K562 (cell line): Measurements from ENCODE around the gene GALNT12. TPM values are rescaled to one million over a fixed set of nuclear protein-coding genes. Genes with fewer than 3 reads are reported as not detected.

Experiments
- BCOR ChIP-seq: fragments of 450-650 bp; IDR thresholded peaks from 2 replicates; pipeline ENCODE4 v1.6.1; 2016
- CLOCK ChIP-seq: fragments of 250-450 bp; sonication (Bioruptor Pico); IDR thresholded peaks from 2 replicates; pipeline ENCODE4 v1.4.0; 2020; ENCODE audit warnings: mild to moderate bottlenecking, moderate library complexity, borderline replicate concordance
- CXXC5 ChIP-seq: fragments of 250-450 bp; sonication (Bioruptor Pico); IDR thresholded peaks from 2 replicates; pipeline ENCODE4 v1.8.0; 2022; ENCODE audit warnings: inconsistent platforms, mild to moderate bottlenecking, moderate library complexity
- ELK3 ChIP-seq: fragments of 450-650 bp; formaldehyde crosslinking; IDR thresholded peaks from 2 replicates; pipeline ENCODE4 v1.4.0; 2020; ENCODE audit warnings: mild to moderate bottlenecking
- MAFG ChIP-seq: fragments of 450-650 bp; conservative IDR thresholded peaks from 2 replicates; pipeline ENCODE4 v1.6.1; 2016; ENCODE audit warnings: missing genetic modification characterization, missing compliant biosample characterization
- MAZ ChIP-seq, 2 experiments: fragments of 450-650 bp in 1 of 2; sonication (generic) in 1 of 2; formaldehyde crosslinking; IDR thresholded peaks in 1 of 2; conservative IDR thresholded peaks in 1 of 2; 2 replicates each; pipeline versions ENCODE4 v1.4.0 to v1.5.0; 2020; ENCODE audit warnings: mild to moderate bottlenecking in 1 of 2, missing genetic modification reagents in 1 of 2
- MITF ChIP-seq: IDR thresholded peaks from 2 replicates; pipeline ENCODE4 v1.6.1; 2014; ENCODE audit warnings: antibody characterized with exemption
- NR4A1 ChIP-seq, 2 experiments: fragments of 250-450 bp in 1 of 2; fragments of 450-650 bp in 1 of 2; sonication (Bioruptor Pico) in 1 of 2; IDR thresholded peaks; 2 replicates each; pipeline versions ENCODE4 v1.4.0 to v1.6.1; 2016 to 2020; ENCODE audit warnings: mild to moderate bottlenecking in 2 of 2, missing compliant biosample characterization in 1 of 2, missing genetic modification characterization in 1 of 2, moderate library complexity in 1 of 2
- PBX2 ChIP-seq, 2 experiments: IDR thresholded peaks in 1 of 2; conservative IDR thresholded peaks in 1 of 2; 2 replicates each; pipeline ENCODE4 v1.6.1; 2016; ENCODE audit warnings: low read depth in 2 of 2, mild to moderate bottlenecking in 1 of 2, missing compliant biosample characterization in 1 of 2, missing genetic modification characterization in 1 of 2, moderate library complexity in 1 of 2
- PYGO2 ChIP-seq: fragments of 450-650 bp; IDR thresholded peaks from 2 replicates; pipeline ENCODE4 v1.6.1; 2016; ENCODE audit warnings: mild to moderate bottlenecking, missing genetic modification characterization, moderate library complexity, missing compliant biosample characterization
- TCFL5 ChIP-seq: fragments of 250-450 bp; sonication (Bioruptor Pico); conservative IDR thresholded peaks from 2 replicates; pipeline ENCODE4 v1.6.1; 2021; ENCODE audit warnings: mild to moderate bottlenecking, moderate library complexity, matching md5 sums
- ZBTB17 ChIP-seq: fragments of 450-650 bp; formaldehyde crosslinking; IDR thresholded peaks from 2 replicates; pipeline ENCODE4 v1.4.0; 2020; ENCODE audit warnings: mild to moderate bottlenecking
- ZBTB8A ChIP-seq: fragments of 450-650 bp; IDR thresholded peaks from 2 replicates; pipeline ENCODE4 v1.6.1; 2018; ENCODE audit warnings: mild to moderate bottlenecking, moderate library complexity; ENCODE audit not compliant: partially characterized antibody
- ZNF197 ChIP-seq: fragments of 200-800 bp; sonication (Bioruptor generic); IDR thresholded peaks from 2 replicates; pipeline ENCODE4 v1.6.1; 2016; ENCODE audit warnings: low read depth, missing genetic modification characterization, missing compliant biosample characterization
- ZNF445 ChIP-seq: fragments of 250-450 bp; sonication (Bioruptor Pico); IDR thresholded peaks from 2 replicates; pipeline ENCODE4 v1.4.0; 2020; ENCODE audit warnings: low read depth, mild to moderate bottlenecking, moderate library complexity
- ZNF707 ChIP-seq: fragments of 250-450 bp; sonication (Bioruptor Pico); conservative IDR thresholded peaks from 2 replicates; pipeline ENCODE4 v1.8.0; 2022; ENCODE audit warnings: inconsistent platforms, mild to moderate bottlenecking, moderate library complexity
- ZNF76 ChIP-seq: fragments of 250-450 bp; sonication (Bioruptor Pico); IDR thresholded peaks from 2 replicates; pipeline ENCODE4 v1.4.0; 2020; ENCODE audit warnings: mild to moderate bottlenecking, moderate library complexity, borderline replicate concordance
- polyA plus RNA-seq, 8 experiments: library from polyadenylated mRNA; depleted of rRNA in 4 of 8; stranded (reverse) in 5 of 8; unstranded in 3 of 8; fragments of >200 nt; fragmentation: Nextera tagmentation in 2 of 8; fragmentation: Illumina TruSeq in 1 of 8; extraction: Ambion mirVana in 2 of 8; extraction: Trizol in 1 of 8; gene quantifications; 2 replicates each; pipeline versions ENCODE4 v1.2.1 to v1.2.3, GENCODE V29; 2011 to 2014; ENCODE audit warnings: inconsistent platforms in 1 of 8, missing spikeins in 1 of 8
- total RNA-seq, 7 experiments: library from RNA; depleted of rRNA in 6 of 7; stranded (reverse); fragments of >200 nt in 6 of 7; fragmentation: Illumina TruSeq in 2 of 7; extraction: Trizol in 2 of 7; gene quantifications; 2 replicates each; pipeline versions ENCODE4 v1.2.1 to v1.2.3, GENCODE V29; 2011 to 2021; ENCODE audit warnings: low replicate concordance in 1 of 7

GALNT12 gene
- total and polyA plus RNA-seq, 9 of the 15 experiments (the other 6 are each of a cell fraction or from before 2014, with no cell fraction given), result 29.7 to 82.9 (median 44.2) TPM

GRCh38 chr9:98861781-98862504 is 54.5 kb downstream of the GALNT12 start (continued):
- no peak for TF ChIP-seq PBX2 (CRISPR knock-in tag; IDR thresholded peaks at IDR 0.05; ENCODE audit: low read depth)
- TF ChIP-seq PBX2 (tag; conservative IDR thresholded peaks at IDR 0.05; ENCODE audit: low read depth), result 0 out of 2 replicates have a peak, but pooled peaks have one; percentile 9
- TF ChIP-seq CLOCK (CRISPR knock-in tag), result no peak
- no peak for TF ChIP-seq ELK3 (CRISPR knock-in tag)
- no peak for TF ChIP-seq ZBTB17
- no peak for TF ChIP-seq ZNF445
- no peak for TF ChIP-seq TCFL5 (CRISPR knock-in tag)
- TF ChIP-seq ZNF76 (CRISPR knock-in tag), result peak; percentile 44; the same call in 1 of the 2 replicates
- TF ChIP-seq MAZ (CRISPR knock-in tag; conservative IDR thresholded peaks at IDR 0.05 in 1 of 2, IDR thresholded peaks at IDR 0.05 in 1 of 2), result no peak
- no peak for TF ChIP-seq MAFG (tag)
- TF ChIP-seq CXXC5, result 0 out of 2 replicates have a peak, but pooled peaks have one; percentile 14
- TF ChIP-seq NR4A1 (CRISPR knock-in tag; IDR thresholded peaks at IDR 0.05), result peak; percentile 21; the same call in 1 of the 2 replicates
- no peak for TF ChIP-seq NR4A1 (tag; IDR thresholded peaks at IDR 0.05)
- no peak for TF ChIP-seq PYGO2 (tag)
- no peak for TF ChIP-seq ZBTB8A
- no peak for TF ChIP-seq ZNF197
- no peak for TF ChIP-seq MITF
- no peak for TF ChIP-seq ZNF707
- peak; percentile 34; the same call in 1 of the 2 replicates for TF ChIP-seq BCOR
